HG03196 (cell line): ENCODE data around the gene ZSWIM5.
"Not testable (repeated sequence)": the region's sequence is repeated elsewhere in the genome, so short reads cannot be mapped to it uniquely, and the experiment has no call there.

ENCODE experiments used
- ATAC-seq: cut with Tn5 transposase; IDR thresholded peaks from one replicate; pipeline ENCODE4 v1.9.1; 2021; ENCODE audit not compliant: unreplicated experiment

The ZSWIM5 gene

GRCh38 chr1:45148209-45148825, 58.1 kb downstream of the ZSWIM5 start:
- ATAC-seq, result no peak

- ATAC-seq, result no peak
Measured at GRCh38 chr1:45146833-45147232, 59.6 kb downstream of the ZSWIM5 start.

- ATAC-seq, result no peak
Measured at GRCh38 chr1:45141247-45142003, 65.0 kb downstream of the ZSWIM5 start.

DNA sequence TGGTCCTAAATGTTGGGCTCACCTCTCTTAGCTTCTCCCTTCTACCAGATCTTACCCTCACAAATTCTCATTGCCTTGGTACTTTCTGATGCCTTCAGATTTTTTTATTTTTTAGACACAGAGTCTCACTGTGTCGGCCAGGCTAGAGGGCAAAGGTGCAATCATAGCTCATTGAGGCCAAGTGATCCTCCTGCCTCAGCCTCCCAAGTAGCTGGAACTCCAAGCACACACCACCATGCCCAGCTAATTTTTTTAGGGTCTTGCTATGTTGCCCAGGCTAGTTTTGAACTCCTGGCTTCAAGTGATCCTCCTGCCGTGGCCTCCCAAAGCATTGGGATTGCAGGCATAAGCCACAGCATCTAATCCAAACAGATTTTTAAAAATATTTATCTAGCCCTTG, 69.4 kb downstream of the ZSWIM5 start:
- no peak for ATAC-seq

- ATAC-seq, result no peak
Measured at GRCh38 chr1:45135316-45135715, 71.1 kb downstream of the ZSWIM5 start.

GRCh38 chr1:45134461-45134873, 71.9 kb downstream of the ZSWIM5 start:
- no peak for ATAC-seq

- not testable (repeated sequence) for ATAC-seq
Measured at GRCh38 chr1:45132719-45133118, 73.7 kb downstream of the ZSWIM5 start.

GRCh38 chr1:45123358-45123757, 83.0 kb downstream of the ZSWIM5 start:
- no peak for ATAC-seq

DNA sequence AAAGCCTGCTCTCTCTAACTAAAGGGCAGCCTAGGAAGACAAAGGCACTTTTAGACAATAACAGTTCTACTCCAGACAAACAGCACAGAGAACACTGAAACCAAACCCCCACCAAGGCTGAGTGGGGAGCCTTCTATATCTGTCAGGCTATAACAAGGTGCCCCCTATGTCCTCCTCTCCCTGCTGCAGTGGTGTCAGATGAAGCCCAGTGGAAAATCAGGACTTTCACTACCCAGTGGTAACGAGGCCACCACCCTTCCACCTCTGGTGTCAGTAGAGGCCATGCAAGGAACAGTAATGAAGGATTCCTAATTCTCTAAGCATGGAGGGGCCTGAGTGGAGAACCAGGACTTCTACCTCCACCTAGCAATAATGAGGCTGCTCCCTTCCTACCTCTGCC, 83.7 kb downstream of the ZSWIM5 start:
- ATAC-seq, result no peak

DNA sequence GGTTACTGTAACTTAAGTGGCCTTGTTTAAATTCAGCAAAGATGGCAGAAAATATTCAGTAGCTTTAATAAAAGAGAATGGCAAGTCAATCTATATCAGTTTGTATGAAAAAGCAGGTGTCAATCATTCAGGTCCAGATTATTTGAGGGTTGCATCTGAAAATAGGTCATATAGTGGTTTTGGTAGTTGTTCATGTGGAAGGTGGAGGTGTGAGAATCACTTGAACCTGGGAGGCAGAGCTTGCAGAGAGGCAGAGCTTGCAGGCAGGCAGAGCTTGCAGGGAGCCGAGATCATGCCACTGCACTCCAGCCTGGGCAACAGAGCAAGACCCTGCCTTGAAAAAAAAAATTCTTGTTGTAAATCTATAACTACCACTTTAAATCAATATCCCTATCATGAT, 88.6 kb downstream of the ZSWIM5 start:
- no peak for ATAC-seq

DNA sequence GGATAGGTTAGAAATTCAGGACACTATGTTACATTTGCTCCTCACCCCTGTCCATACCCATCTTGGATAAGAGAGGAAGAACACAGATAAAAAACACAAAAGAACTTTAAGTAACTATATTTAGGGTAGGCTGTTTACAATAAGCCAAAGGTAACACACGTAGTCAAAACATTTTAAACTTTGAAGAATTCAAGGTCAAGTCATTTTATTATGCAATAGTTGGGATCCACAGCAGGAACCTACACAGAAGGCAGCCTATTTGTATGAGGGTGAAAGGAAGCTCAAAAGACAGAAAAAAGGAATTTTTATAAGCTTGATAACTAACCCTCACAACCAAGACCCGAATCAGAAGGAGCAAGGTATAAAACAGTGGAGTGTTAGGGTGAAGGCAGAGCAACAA, 89.6 kb downstream of the ZSWIM5 start:
- no peak for ATAC-seq

GRCh38 chr1:45116340-45116739, 90.1 kb downstream of the ZSWIM5 start:
- ATAC-seq, result no peak

- ATAC-seq, result not testable (repeated sequence)
Measured at GRCh38 chr1:45115198-45115597, 91.2 kb downstream of the ZSWIM5 start.

- no peak for ATAC-seq
Measured at GRCh38 chr1:45112661-45113060, 93.7 kb downstream of the ZSWIM5 start.

DNA sequence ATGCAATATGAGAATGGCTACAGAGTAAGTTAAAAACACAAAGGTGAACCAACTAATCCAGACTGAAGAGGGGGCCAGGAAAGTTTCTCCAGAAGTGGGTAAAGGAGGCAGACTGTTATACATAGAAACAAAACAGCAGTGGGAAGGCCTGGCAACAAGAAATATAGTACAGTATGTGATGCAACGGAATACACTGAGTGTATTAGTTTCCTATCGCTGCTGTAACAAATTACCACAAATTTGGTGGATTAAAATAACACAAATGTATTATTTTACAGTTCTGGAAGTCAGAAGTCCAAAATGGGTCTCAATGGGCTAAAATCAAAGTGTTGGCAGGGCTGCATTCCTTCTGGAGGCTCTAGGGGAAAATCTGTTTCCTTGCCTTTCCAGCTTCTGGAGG, 95.2 kb downstream of the ZSWIM5 start:
- no peak for ATAC-seq

DNA sequence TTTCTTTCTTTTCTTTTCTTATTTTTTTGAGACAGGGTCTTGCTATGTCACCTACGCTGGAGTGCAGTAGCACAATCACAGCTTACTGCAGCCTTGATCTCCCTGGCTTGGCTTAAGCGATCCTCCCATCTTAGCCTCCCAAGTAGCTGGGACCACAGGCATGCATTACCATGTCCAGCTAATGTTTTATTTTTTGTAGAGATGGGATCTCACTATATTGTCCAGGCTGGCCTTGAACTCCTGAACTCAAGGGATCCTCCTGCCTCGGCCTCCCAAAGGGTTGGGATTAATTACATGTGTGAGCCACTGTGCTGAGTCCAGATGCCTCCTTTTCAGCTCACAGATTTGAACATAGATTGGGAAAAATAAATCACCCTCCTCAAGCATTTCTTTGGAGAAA, 98.6 kb downstream of the ZSWIM5 start:
- ATAC-seq, result no peak

DNA sequence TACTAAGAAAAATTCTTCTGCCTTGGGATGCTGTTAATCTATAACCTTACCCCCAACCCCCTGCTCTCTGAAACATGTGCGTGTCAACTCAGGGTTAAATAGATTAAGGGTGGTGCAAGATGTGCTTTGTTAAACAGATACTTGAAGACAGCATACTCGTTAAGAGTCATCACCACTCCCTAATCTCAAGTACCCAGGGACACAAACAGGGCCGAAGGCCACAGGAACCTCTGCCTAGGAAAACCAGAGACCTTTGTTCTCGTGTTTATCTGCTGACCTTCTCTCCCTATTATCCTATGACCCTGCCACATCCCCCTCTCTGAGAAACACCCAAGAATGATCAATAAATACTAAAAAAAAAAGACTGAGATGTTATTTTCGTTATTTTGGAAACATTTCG, 99.5 kb downstream of the ZSWIM5 start:
- ATAC-seq, result not testable (repeated sequence)

GRCh38 chr1:45106156-45106545, 100.3 kb downstream of the ZSWIM5 start:
- ATAC-seq, result not testable (repeated sequence)

- ATAC-seq, result not testable (repeated sequence)
Measured at GRCh38 chr1:45105486-45106155, 100.8 kb downstream of the ZSWIM5 start.

GRCh38 chr1:45103534-45103933, 102.9 kb downstream of the ZSWIM5 start:
- no peak for ATAC-seq

DNA sequence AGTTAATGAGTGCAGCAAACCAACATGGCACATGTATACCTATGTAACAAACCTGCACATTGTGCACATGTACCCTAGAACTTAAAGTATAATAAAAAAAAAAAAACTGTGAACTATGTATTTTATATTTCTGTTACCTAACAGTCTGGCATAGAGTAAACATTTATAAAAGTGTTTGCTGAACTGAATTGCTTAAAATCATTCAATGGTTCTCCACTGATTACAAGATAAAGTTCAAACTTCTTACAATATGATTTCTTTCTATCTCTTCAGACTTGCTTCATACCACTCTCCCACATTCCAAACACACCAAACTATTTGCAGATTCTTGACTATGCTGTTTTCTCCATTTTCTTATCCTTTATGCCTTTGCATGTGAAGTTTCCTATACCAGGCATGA, 104.5 kb downstream of the ZSWIM5 start:
- no peak for ATAC-seq

GRCh38 chr1:45101528-45101927, 104.9 kb downstream of the ZSWIM5 start:
- ATAC-seq, result not testable (repeated sequence)
